Dermis blood vessel endothelial cell (primary cell): ENCODE results near the gene IFITM2. TPM values are rescaled to one million over a fixed set of nuclear protein-coding genes. Genes with fewer than 3 reads are reported as not detected.
"Not testable (repeated sequence)": the region's sequence is repeated elsewhere in the genome, so short reads cannot be mapped to it uniquely, and the experiment has no call there.

Experiments used
- DNase-seq: peaks from one replicate; pipeline ENCODE4 v3.0.0; 2010
- total RNA-seq: library from RNA; depleted of rRNA; stranded (reverse); fragments of >200 nt; gene quantifications from 2 replicates; pipeline ENCODE4 v1.2.3, GENCODE V29; 2014

Gene IFITM2
- total RNA-seq, 1 donor from 2014 or later = 69.8 TPM

GRCh38 chr11:311013-311748, 3.6 kb downstream of the IFITM2 start:
- DNase-seq = not testable (repeated sequence)

GRCh38 chr11:312092-312816, 4.6 kb downstream of the IFITM2 start:
- no peak for DNase-seq

DNA sequence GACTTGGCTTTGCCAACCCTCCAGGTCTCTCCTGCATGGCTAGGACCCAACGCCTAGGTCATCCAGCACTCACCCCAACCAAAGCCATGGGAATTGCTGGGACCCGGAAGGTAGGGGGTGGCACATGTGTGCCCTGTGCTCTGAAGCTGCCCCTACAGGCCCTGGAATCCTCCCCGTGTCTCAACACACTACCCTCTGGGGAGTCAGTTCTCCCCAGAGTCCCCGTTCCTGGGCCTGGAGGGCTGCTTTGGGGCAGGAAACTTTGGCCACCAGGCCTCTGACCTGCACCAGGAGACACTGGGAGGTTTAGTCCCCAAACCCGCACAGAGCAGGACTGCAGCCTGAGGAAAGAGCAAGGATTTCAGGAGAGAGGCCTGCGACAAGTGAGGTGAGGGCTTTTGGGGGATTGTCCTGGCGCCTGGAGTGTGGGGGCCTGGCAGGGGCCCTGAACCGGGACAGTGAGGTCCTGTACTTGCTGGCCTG, 5.7 kb downstream of the IFITM2 start:
- no peak for DNase-seq

GRCh38 chr11:313787-314553, 6.4 kb downstream of the IFITM2 start, which contains the start of gene IFITM1:
TSS of gene IFITM1 (plus strand) at chr11:314040. CDS start at chr11:314171, 131 bp downstream.
- peak; percentile 15 for DNase-seq

DNA sequence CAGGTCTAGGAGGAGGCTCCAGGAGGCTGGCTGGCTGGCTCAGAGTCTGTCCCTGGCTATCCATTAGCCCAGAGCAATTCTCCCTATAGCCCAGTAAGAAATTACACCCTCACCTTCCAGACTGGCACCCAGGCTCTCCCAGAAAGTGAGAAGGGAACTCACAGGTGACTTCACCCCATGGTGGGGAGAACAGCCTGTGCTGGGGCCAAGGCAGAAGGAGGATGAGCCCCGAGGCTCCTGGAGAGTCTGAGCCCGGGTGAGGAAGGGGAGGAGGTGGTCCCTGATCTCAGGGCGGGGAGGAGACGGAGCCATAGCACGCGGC, 6.9 kb downstream of the IFITM2 start:
- DNase-seq = not testable (repeated sequence)

DNA sequence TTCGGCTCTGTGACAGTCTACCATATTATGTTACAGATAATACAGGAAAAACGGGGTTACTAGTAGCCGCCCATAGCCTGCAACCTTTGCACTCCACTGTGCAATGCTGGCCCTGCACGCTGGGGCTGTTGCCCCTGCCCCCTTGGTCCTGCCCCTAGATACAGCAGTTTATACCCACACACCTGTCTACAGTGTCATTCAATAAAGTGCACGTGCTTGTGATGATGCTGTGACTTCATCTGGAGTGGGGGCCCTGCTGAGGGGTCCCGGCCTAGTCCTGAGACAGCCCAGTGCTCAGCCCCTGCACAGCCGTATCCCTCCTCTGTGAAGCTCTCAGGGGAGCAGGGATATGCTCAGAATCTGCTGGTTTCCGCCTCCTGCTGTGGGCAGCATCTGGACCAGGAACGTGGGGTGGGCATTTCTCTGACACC, 7.5 kb downstream of the IFITM2 start:
- no peak for DNase-seq

DNA sequence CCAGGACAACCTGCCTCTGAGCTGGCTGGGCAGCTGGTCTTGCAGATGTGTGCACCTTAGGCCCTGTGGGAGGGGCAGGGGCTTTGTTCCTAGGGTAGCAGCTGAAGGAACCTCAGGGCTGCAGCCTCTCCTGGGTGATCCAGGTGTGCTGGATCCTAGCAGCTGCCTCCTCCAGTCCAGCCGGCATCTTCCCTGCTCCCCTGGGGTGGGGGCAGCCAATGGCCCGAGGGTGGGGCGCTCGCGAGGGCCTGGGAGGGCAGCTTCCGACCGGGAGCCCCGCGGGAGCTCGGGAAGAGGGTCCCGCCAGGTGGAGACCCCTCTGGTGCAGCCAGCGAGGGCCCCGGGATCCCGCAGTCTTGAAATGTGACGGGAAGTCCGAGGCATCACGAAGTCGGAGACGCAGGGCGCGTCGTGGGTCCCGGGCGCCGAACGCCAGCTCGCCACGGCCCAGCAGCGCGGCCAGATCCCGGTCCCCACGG, 7.9 kb downstream of the IFITM2 start:
- no peak for DNase-seq

DNA sequence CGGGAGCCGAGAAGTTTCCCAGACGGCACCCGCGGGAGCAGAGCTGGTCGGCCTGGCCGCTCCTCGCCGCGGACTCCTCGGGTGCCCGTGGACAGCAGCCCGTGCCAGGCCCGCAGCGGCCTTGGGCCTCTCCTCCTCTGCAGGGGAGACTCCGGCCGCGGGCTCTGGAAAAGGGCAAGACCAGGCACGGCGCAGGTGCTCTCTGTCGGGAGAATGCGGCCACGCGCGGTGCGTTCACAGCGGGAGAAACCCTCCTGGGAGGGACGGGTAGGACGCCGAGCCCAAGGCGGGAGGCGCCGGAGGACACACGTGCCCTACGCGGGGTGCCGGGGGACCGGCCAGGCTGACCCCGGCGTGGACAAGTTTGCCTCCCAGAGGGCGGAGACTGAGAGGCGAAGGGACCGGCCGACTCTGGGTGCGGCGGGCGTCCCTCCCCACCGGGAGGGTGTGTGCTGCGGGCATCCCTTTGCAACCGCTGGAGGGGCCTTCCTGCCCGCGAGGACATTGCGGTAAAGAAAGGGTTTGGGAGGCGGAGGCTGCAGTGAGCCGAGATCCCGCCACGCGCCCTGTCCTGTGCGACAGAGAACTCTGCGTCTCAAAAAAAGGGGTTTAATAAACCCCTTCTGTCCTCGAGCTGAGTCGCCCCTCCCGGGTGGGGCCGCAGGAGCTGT, 8.6 kb downstream of the IFITM2 start:
- no peak for DNase-seq

GRCh38 chr11:316891-317301, 9.3 kb downstream of the IFITM2 start:
- no peak for DNase-seq

- not testable (repeated sequence) for DNase-seq
Measured at GRCh38 chr11:317668-318404, 10.2 kb downstream of the IFITM2 start.

GRCh38 chr11:318405-319120, 10.9 kb downstream of the IFITM2 start:
- DNase-seq = not testable (repeated sequence)

- not testable (repeated sequence) for DNase-seq
Measured at GRCh38 chr11:319121-319887, 11.7 kb downstream of the IFITM2 start.

DNA sequence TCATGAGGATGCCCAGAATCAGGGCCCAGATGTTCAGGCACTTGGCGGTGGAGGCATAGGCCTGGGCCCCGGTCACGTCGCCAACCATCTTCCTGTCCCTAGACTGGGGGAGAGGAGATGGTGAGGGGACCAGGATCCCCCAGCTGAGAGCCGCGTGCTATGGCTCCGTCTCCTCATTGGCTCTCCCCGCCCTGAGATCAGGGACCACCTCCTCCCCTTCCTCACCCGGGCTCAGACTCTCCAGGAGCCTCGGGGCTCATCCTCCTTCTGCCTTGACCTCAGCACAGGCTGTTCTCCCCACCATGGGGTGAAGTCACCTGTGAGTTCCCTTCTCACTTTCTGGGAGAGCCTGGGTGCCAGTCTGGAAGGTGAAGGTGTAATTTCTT, 12.3 kb downstream of the IFITM2 start:
- not testable (repeated sequence) for DNase-seq

GRCh38 chr11:324156-324555, 16.5 kb downstream of the IFITM2 start:
- DNase-seq = no peak

GRCh38 chr11:324593-325517, 17.2 kb downstream of the IFITM2 start:
- not testable (repeated sequence) for DNase-seq

- no peak for DNase-seq
Measured at GRCh38 chr11:325796-326591, 18.4 kb downstream of the IFITM2 start.

DNA sequence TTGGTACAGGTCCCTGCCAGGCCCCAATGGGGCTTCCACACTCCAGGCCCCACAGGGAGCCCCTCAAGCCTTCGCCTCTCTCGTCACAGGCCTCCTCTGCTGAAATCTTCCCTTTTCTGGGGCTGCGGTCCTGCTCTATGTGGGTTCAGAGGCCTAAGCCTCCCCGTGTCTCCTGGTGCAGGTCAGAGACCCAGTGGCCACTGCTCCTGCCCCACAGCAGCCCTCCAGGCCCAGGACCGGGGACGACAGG, 18.9 kb downstream of the IFITM2 start:
- no peak for DNase-seq

- DNase-seq = peak; percentile 91
Measured at GRCh38 chr11:326842-327580, 19.4 kb downstream of the IFITM2 start.
